HG03558 (cell line): ENCODE results near the gene TPD52L2.
"Not testable (repeated sequence)": the region's sequence is repeated elsewhere in the genome, so short reads cannot be mapped to it uniquely, and the experiment has no call there.

Experiments
- ATAC-seq: cut with Tn5 transposase; IDR thresholded peaks from one replicate; pipeline ENCODE4 v1.9.1; 2021; ENCODE audit warnings: moderate number of reproducible peaks; ENCODE audit not compliant: unreplicated experiment; ENCODE audit errors: extremely low read depth

Gene TPD52L2

GRCh38 chr20:63926298-63926697 is 61.2 kb downstream of the TPD52L2 start:
- ATAC-seq: no peak

DNA sequence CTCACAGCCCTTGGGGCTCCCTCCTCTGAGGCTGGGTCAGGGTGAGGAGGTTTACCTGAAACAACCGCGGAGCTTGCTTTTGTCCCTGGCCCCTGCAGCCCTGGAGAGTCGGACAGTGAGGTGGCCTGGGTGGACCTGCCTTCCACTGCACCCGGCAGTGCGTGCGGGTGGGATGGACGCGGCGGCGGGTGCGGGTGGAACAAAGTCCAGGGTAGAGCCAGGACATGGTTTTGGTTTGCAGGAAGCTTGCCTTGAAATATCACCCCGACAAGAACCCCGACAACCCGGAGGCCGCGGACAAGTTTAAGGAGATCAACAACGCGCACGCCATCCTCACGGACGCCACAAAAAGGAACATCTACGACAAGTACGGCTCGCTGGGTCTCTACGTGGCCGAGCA is 64.0 kb downstream of the TPD52L2 start:
- ATAC-seq: no peak

- not testable (repeated sequence) for ATAC-seq
These were observed 64.4 kb downstream of the TPD52L2 start for GRCh38 chr20:63929473-63929883.

DNA sequence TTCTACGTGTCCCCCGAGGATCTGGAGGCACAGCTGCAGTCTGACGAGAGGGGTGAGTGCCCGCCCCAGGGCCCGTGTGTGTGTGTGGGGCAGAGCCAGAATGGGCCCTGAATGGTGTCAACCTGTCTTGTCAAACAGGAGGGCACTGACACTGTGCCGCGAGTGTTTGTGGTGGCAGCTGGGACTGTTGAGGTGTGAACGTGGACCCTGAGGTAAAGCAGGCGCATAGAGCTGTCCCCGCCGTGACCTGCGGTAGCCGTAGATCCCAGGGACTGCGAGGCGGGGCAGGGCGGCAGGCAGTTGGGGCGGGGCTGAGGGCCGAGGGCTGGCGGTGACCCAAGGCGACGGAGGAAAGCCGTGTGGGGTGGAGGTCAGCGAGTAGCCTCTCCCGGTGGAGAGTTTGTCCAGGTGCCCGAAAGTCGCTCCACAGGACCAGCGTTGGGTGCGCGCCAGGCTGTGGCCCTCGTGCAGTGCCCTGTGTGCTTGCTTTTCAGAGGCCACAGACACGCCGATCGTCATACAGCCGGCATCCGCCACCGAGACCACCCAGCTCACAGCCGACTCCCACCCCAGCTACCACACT is 66.0 kb downstream of the TPD52L2 start:
- ATAC-seq: no peak

GRCh38 chr20:63931735-63932134 is 66.7 kb downstream of the TPD52L2 start:
- no peak for ATAC-seq

DNA sequence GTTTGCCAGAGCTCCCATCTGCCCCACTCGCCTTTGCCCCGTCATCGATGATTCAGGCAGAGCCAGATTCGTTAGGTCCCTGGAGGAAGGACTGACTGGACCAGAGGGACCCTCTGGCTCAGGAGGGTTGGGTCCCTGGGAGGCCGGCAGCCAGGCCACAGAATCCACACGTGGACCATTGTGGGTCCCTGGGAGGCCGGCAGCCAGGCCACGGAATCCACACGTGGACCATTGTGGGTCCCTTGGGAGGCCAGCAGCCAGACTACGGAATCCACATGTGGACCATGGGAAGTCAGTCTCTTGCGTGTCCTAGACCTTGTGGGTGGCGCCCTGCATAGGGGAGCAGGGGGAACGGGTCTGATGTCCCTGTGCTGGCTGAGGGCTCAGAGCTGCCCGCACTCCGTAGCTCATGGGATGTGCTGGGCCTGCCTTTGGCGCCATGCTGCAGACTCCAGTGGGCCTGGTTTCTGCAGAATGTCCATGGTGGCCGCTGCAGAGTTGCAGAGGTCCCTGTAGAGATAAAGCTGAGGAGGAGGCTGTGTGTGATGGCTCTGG is 67.6 kb downstream of the TPD52L2 start:
- ATAC-seq: no peak

DNA sequence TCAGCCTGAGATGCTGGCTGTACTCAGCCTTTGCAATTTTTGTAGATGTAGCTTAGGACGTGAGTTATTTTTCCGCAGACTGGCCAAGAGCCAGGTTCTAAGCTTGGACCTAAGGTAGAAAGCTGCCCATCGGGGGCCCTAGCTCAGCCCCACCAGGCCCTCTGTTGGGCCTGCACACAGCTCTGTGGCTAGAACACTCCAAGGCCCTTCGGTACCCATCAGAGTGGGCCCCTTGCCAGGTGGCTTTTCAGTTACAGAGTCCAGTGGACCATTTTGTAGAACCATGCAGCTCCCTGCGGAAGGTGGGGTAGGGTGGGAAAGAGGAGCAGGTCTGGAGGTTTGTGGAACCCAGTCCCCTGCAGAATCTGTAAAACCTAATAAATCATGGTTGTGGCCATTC is 68.6 kb downstream of the TPD52L2 start:
- ATAC-seq: no peak

GRCh38 chr20:63934271-63935068 is 69.4 kb downstream of the TPD52L2 start:
- no peak for ATAC-seq

DNA sequence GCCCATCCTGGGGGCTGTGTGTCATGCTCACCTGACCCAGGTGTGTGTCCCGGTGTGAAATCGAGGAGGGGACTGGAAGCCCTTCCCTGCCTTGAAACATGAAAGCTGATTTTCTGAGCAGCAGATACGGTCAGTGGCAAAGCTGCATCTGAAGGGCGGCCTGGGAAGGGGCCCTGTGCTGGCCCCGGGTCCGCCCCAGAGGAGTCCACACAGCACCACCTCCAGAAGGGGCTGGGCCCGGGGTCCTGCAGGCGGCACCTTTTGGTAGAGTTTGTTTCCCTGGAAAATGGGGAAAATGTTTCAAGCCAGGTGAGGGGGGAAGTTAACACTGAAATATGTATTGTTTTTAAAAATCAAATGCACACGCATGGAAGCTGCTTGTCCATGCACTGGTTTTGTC is 70.4 kb downstream of the TPD52L2 start:
- ATAC-seq: no peak

GRCh38 chr20:63937596-63937995 is 72.5 kb downstream of the TPD52L2 start:
- no peak for ATAC-seq

DNA sequence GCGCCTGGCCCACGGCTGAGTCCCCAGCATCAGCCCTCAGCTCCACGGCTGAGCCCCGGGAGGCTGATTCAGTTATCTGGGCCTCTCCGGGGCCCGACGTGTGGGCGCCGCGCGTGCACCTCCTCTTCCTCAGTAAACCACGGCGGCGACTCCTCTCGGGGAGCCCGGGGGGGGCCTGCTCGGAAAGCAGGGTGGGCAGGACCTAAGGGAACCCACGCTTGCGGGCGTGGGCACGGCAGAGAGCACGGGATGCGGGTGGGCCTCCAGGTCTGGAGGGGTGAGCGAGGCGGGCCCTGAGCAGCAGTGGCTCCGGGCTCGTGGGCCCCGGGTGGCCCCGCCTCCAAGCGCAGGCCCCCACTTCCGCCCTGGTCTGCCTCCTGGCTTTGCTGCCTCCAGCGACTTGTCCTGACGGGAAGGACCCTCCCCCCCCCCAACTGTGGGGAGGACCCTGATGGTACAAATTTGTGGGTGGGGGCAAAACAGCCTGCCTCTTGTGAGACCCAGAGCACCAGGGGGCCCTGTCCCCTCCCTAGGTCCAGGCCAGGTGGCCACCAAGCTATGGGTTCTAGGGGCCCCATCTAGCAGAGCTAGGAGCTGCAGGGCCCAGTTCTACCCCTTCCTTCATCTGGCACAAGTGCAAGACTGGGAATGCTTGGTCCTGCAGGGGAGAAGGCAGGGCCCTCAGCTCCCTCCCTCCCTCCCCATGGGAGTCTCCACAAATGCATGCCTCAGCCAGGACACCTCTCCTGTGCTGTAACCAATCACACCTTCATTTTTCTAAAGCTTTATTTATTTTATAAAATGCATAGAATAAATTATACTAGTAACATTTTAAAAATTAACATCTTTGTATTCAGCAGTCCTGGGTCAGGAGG is 74.2 kb downstream of the TPD52L2 start:
- ATAC-seq: no peak

DNA sequence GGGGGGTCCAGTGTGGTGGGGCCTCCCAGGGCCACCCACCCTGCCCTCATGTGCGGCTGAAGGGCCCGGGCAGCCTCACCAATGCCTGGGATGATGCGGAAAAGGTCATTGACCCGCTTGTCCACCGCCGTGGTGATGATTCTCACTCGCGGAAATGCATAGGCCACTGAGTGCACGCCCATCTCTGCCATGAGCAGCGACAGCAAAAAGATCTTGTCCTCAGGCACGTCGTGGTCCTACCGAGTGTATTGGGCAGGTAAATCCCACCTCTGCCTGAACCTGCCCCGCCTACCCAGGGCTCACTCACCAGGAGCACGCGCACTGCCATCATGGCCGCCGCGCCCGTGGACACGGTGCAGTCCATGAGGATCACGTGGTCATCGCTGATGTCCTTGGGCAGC is 75.0 kb downstream of the TPD52L2 start:
- no peak for ATAC-seq

GRCh38 chr20:63940472-63941266 is 75.6 kb downstream of the TPD52L2 start:
- ATAC-seq: no peak
